ENCODE measurements around the gene PCDHGB5. TPM values are rescaled to one million over a fixed set of nuclear protein-coding genes. Genes with fewer than 3 reads are reported as not detected.
"Not testable (repeated sequence)": the region's sequence is repeated elsewhere in the genome, so short reads cannot be mapped to it uniquely, and the experiment has no call there.

Gene PCDHGB5
- total RNA-seq, 2 experiments from 2014 or later = not detected

GRCh38 chr5:141407790-141408505 lies 10.2 kb downstream of the PCDHGB5 start, which contains the start of gene PCDHGB6:
PCDHGB6 (plus strand) TSS chr5:141408021; CDS start chr5:141408203, 182 bp downstream.
- not testable (repeated sequence) for H3K27ac Mint-ChIP-seq; DNase-seq; H3K9me3 Mint-ChIP-seq (ENCODE audit: low read depth); H3K4me1 Mint-ChIP-seq; H3K4me3 Mint-ChIP-seq; H3K36me3 Mint-ChIP-seq; ATAC-seq
- CTCF ChIA-PET = interaction anchor here (0.9 to 2.1 kb wide), 7 partner anchors 11 to 150 kb away, joined by 3 to 5 read pairs (median 3); partner anchors contain the start of genes PCDHGA11, PCDHGA5 and PCDHGB5
- H3K27me3 Mint-ChIP-seq = peaks cover 70% of the 10 kb centered on the region

DNA sequence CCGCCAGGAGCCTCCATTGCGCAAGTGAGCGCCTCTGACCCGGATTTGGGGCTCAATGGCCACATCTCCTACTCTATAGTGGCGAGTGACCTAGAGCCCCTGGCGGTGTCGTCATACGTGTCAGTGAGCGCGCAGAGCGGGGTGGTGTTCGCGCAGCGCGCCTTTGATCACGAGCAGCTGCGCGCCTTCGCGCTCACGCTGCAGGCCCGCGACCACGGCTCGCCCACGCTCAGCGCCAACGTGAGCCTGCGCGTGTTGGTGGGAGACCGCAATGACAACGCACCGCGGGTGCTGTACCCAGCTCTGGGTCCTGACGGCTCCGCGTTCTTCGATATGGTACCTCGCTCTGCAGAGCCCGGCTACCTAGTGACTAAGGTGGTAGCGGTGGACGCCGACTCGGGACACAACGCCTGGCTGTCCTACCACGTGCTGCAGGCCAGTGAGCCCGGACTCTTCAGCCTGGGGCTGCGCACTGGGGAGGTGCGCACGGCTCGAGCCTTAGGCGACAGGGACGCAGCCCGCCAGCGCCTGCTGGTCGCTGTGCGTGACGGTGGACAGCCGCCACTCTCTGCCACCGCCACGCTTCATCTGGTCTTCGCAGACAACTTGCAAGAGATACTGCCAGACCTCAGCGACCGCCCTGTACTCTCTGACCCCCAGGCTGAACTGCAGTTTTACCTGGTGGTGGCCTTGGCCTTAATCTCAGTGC lies 12.0 kb downstream of the PCDHGB5 start:
- ATAC-seq (no peak), DNase-seq (no peak)
- Mint-ChIP-seq H3K4me3 (no peak overlapping the region), H3K36me3 (peaks cover 10% of the 10 kb centered on the region), H3K4me1 (peaks cover 8% of the 10 kb centered on the region), H3K27me3 (peaks cover 72% of the 10 kb centered on the region), H3K9me3 (ENCODE audit: low read depth) (peaks cover 5% of the 10 kb centered on the region), H3K27ac (no peak overlapping the region)
- CTCF ChIA-PET = interaction anchor here (0.7 kb wide), 1 partner anchor 76 kb away, joined by 4 read pairs; no protein-coding TSS in a partner anchor

- Mint-ChIP-seq H3K4me3 (no peak overlapping the region), H3K36me3 (peaks cover 11% of the 10 kb centered on the region), H3K9me3 (ENCODE audit: low read depth) (peaks cover 5% of the 10 kb centered on the region), H3K4me1 (peaks cover 12% of the 10 kb centered on the region), H3K27me3 (peaks cover 74% of the 10 kb centered on the region), H3K27ac (no peak overlapping the region)
- no peak for DNase-seq
- no peak for ATAC-seq
- CTCF ChIA-PET = interaction anchor here (1.1 kb wide), 1 partner anchor 77 kb away, joined by 3 read pairs; no protein-coding TSS in a partner anchor
Measured at GRCh38 chr5:141411575-141411974, 13.8 kb downstream of the PCDHGB5 start.

GRCh38 chr5:141412854-141413539 lies 15.2 kb downstream of the PCDHGB5 start, which contains the start of gene PCDHGA10:
PCDHGA10 (plus strand) TSS chr5:141412987; CDS start chr5:141413176, 189 bp downstream.
- H3K4me3 Mint-ChIP-seq = peak within 1 kb of the TSS; percentile 60
- peak; percentile 69 for DNase-seq
- H3K9me3 Mint-ChIP-seq (ENCODE audit: low read depth) = peaks cover 5% of the 10 kb centered on the region
- H3K27ac Mint-ChIP-seq = no peak within 1 kb of the TSS
- peaks cover 74% of the 10 kb centered on the region for H3K27me3 Mint-ChIP-seq
- CTCF ChIA-PET = interaction anchor here (0.6 to 2.4 kb wide), 23 partner anchors 9 to 151 kb away, joined by 3 to 10 read pairs (median 4); partner anchors contain the start of genes PCDHGA11, PCDHGA12, PCDHGA5 and PCDHGA9
- peak; percentile 72 for ATAC-seq
- peaks cover 15% of the 10 kb centered on the region for H3K4me1 Mint-ChIP-seq
- H3K36me3 Mint-ChIP-seq = peaks cover 13% of the 10 kb centered on the region

GRCh38 chr5:141413540-141414069 lies 15.9 kb downstream of the PCDHGB5 start:
- ATAC-seq = no peak

DNA sequence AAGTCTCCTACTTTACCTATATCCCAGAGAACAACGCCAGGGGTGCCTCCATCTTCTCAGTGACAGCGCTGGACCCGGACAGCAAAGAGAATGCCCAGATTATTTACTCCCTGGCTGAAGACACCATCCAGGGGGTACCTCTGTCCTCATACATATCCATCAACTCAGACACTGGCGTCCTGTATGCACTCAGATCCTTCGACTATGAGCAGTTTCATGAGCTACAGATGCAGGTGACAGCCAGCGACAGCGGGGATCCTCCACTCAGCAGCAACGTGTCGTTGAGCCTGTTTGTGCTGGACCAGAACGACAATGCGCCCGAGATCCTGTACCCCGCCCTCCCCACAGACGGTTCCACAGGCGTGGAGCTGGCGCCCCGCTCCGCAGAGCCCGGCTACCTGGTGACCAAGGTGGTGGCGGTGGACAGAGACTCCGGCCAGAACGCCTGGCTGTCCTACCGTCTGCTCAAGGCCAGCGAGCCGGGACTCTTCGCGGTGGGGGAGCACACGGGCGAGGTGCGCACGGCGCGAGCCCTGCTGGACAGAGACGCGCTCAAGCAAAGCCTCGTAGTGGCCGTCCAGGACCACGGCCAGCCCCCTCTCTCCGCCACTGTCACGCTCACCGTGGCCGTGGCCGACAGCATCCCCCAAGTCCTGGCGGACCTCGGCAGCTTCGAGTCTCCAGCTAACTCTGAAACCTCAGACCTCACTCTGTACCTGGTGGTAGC lies 17.0 kb downstream of the PCDHGB5 start:
- peak overlapping the region; percentile 9 for H3K27ac Mint-ChIP-seq
- CTCF ChIA-PET = interaction anchor here (1.7 to 2.4 kb wide), 2 partner anchors 80 to 143 kb away, joined by 4 to 10 read pairs; no protein-coding TSS in a partner anchor
- not testable (repeated sequence) for DNase-seq; ATAC-seq; H3K9me3 Mint-ChIP-seq (ENCODE audit: low read depth); H3K4me3 Mint-ChIP-seq
- peaks cover 75% of the 10 kb centered on the region for H3K27me3 Mint-ChIP-seq
- H3K36me3 Mint-ChIP-seq = peaks cover 14% of the 10 kb centered on the region
- H3K4me1 Mint-ChIP-seq = peaks cover 17% of the 10 kb centered on the region

More at GRCh38 chr5:141413540-141414069, 15.9 kb downstream of the PCDHGB5 start:
- DNase-seq = no peak
- Mint-ChIP-seq H3K9me3 (ENCODE audit: low read depth) (peaks cover 3% of the 10 kb centered on the region), H3K4me3 (peak overlapping the region; percentile 60), H3K36me3 (peaks cover 15% of the 10 kb centered on the region), H3K4me1 (peaks cover 17% of the 10 kb centered on the region), H3K27me3 (peaks cover 75% of the 10 kb centered on the region), H3K27ac (no peak overlapping the region)
- CTCF ChIA-PET = interaction anchor here (0.6 to 2.4 kb wide), 17 partner anchors 8 to 151 kb away, joined by 3 to 10 read pairs (median 4); partner anchors contain the start of genes PCDHGA11 and PCDHGA12

DNA sequence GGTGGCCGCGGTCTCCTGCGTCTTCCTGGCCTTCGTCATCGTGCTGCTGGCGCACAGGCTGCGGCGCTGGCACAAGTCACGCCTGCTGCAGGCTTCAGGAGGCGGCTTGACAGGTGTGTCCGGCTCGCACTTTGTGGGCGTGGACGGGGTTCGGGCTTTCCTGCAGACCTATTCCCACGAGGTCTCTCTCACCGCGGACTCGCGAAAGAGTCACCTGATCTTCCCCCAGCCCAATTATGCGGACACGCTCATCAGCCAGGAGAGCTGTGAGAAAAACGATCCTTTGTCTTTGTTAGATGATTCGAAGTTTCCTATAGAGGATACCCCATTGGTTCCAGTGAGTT lies 17.5 kb downstream of the PCDHGB5 start:
- H3K9me3 Mint-ChIP-seq (ENCODE audit: low read depth); H3K4me3 Mint-ChIP-seq; H3K27ac Mint-ChIP-seq; DNase-seq; ATAC-seq; CTCF ChIA-PET: not testable (repeated sequence)
- Mint-ChIP-seq H3K4me1 (peaks cover 17% of the 10 kb centered on the region), H3K27me3 (peaks cover 73% of the 10 kb centered on the region), H3K36me3 (peaks cover 13% of the 10 kb centered on the region)

GRCh38 chr5:141417494-141418172 lies 19.9 kb downstream of the PCDHGB5 start, which contains the start of gene PCDHGB7:
PCDHGB7 (plus strand) TSS chr5:141417677; CDS start chr5:141417860, 183 bp downstream.
- peak within 1 kb of the TSS; percentile 35 for H3K27ac Mint-ChIP-seq
- H3K27me3 Mint-ChIP-seq = peaks cover 84% of the 10 kb centered on the region
- H3K4me1 Mint-ChIP-seq = peaks cover 20% of the 10 kb centered on the region
- DNase-seq = peak; percentile 57
- not testable (repeated sequence) for H3K4me3 Mint-ChIP-seq; H3K9me3 Mint-ChIP-seq (ENCODE audit: low read depth)
- H3K36me3 Mint-ChIP-seq = peaks cover 11% of the 10 kb centered on the region
- peak; percentile 55 for ATAC-seq
- CTCF ChIA-PET = interaction anchor here (0.6 to 2.1 kb wide), 6 partner anchors 13 to 140 kb away, joined by 3 to 8 read pairs (median 4); partner anchors contain the start of genes PCDHGA12 and PCDHGA9

DNA sequence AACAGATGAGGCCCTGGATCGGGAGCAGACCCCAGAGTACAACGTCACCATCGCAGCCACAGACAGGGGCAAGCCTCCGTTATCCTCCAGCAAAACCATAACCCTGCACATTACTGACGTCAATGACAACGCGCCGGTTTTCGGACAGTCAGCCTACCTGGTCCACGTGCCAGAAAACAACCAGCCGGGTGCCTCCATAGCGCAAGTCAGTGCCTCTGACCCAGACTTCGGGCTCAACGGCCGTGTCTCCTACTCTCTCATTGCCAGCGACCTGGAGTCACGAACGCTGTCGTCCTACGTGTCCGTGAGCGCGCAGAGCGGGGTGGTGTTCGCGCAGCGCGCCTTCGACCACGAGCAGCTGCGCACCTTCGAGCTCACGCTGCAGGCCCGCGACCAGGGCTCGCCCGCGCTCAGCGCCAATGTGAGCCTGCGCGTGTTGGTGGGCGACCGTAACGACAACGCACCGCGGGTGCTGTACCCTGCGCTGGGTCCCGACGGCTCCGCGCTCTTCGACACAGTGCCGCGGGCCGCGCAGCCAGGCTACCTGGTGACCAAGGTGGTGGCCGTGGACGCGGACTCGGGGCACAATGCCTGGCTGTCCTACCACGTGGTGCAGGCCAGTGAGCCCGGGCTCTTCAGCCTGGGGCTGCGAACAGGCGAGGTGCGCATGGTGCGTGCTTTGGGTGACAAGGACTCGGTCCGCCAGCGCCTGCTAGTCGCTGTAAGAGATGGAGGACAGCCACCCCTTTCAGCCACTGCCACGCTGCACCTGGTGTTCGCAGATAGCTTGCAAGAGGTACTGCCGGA lies 21.5 kb downstream of the PCDHGB5 start:
- CTCF ChIA-PET = interaction anchor here (1.1 to 2.1 kb wide), 5 partner anchors 11 to 145 kb away, joined by 3 to 23 read pairs (median 8); partner anchors contain the start of gene PCDHGA12
- Mint-ChIP-seq H3K4me1 (peaks cover 12% of the 10 kb centered on the region), H3K4me3 (no peak overlapping the region), H3K9me3 (ENCODE audit: low read depth) (peaks cover 8% of the 10 kb centered on the region), H3K27me3 (peaks cover 77% of the 10 kb centered on the region), H3K36me3 (peaks cover 11% of the 10 kb centered on the region), H3K27ac (no peak overlapping the region)
- no peak for DNase-seq
- no peak for ATAC-seq

DNA sequence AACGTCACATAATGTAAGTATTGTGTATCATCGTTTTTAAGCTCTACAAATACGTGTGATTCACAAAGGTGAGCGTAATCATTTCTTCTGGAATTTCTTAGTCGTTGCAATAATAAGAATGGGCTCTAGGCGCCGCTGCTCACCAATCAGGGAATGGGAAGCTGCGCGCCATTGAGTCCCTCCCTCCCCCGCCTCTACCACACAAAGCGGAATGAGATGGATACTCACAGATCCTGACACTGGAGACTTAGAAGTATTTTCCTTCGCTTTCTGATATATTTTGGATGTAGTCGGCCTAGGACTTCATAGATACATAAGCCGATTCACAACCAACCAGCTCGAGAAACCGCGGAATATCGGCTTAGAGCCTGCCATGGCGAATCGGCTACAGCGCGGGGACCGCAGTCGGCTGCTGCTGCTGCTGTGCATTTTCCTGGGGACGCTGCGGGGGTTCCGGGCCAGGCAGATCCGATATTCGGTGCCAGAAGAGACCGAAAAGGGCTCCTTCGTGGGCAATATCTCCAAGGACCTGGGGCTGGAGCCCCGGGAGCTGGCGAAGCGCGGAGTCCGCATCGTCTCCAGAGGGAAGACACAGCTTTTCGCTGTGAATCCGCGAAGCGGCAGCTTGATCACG lies 23.2 kb downstream of the PCDHGB5 start, which contains the start of gene PCDHGA11:
PCDHGA11 (plus strand) TSS at position 197 of the 634 bp plus-strand sequence; CDS start at position 374, 177 bp downstream.
- ATAC-seq = no peak
- H3K27ac Mint-ChIP-seq = peak within 1 kb of the TSS; percentile 54
- peaks cover 7% of the 10 kb centered on the region for H3K36me3 Mint-ChIP-seq
- H3K9me3 Mint-ChIP-seq (ENCODE audit: low read depth) = peaks cover 8% of the 10 kb centered on the region
- DNase-seq = peak; percentile 57
- peak within 1 kb of the TSS; percentile 65 for H3K4me3 Mint-ChIP-seq
- CTCF ChIA-PET = interaction anchor here (0.8 to 2.4 kb wide), 23 partner anchors 8 to 221 kb away, joined by 3 to 23 read pairs (median 4); partner anchors contain the start of genes PCDHB11, PCDHGA10, PCDHGA12 and PCDHGA4
- H3K27me3 Mint-ChIP-seq = peaks cover 76% of the 10 kb centered on the region
- H3K4me1 Mint-ChIP-seq = peaks cover 9% of the 10 kb centered on the region
